GM12865 (cell line): Measurements from ENCODE around the gene NOSTRIN.

ENCODE experiments used
- DNase-seq: peaks from one replicate; pipeline ENCODE4 v3.0.0; 2010; ENCODE audit warnings: low read depth
- H3K4me3 ChIP-seq: 2 replicates; pipeline ENCODE4 v1.5.1; 2011; ENCODE audit warnings: mild to moderate bottlenecking, low read depth, low read length, control low read depth
- CTCF ChIP-seq: IDR thresholded peaks from 2 replicates; pipeline ENCODE4 v1.5.1; 2011; ENCODE audit warnings: low read length, control low read depth, low read depth, inconsistent platforms; ENCODE audit not compliant: insufficient read depth; ENCODE audit errors: missing control alignments

NOSTRIN gene

GRCh38 chr2:168894720-168895119, 92.3 kb downstream of the NOSTRIN start:
- TF ChIP-seq CTCF = no peak
- H3K4me3 ChIP-seq = no peak overlapping the region
- no peak for DNase-seq

- H3K4me3 ChIP-seq = no peak overlapping the region
- TF ChIP-seq CTCF = no peak
- no peak for DNase-seq
These were observed 93.3 kb downstream of the NOSTRIN start for GRCh38 chr2:168895771-168896170.

DNA sequence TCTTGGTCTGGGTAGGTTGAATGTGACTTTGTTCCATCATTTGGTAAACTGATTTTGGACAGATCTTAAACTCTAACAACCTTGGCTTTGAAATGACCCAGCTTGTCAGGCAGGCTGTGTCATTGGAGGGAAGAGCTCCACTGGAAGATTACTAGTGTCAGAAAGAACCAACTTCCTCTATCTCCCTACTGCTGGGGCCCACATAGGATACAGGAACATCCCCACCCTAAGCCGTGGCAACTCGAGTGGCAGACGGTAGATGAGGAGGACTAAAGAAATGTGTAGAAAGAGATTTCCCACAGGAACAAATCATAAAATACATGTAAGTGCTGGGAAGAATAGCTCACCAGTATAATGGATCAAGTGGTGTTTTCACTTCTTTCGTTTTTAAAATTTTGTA, 94.3 kb downstream of the NOSTRIN start:
- DNase-seq = no peak
- H3K4me3 ChIP-seq = no peak overlapping the region
- no peak for TF ChIP-seq CTCF

DNA sequence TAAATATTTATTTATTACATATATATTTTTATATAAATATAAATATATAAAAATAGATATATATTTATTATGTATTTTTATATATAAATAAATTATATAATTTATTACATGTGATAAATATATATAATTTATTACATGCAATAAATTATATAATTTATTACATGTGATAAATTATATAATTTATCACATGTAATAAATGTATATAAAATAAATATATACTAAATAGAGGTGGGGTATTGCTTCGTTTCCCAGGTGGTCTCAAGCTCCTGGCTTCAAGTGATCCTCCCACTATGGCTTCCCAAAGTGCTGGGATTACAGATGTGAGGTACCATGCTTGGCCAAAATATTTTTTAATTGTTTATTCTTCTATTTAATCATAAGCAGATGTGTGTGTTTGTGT, 95.0 kb downstream of the NOSTRIN start:
- no peak for DNase-seq
- TF ChIP-seq CTCF = no peak
- no peak overlapping the region for H3K4me3 ChIP-seq

DNA sequence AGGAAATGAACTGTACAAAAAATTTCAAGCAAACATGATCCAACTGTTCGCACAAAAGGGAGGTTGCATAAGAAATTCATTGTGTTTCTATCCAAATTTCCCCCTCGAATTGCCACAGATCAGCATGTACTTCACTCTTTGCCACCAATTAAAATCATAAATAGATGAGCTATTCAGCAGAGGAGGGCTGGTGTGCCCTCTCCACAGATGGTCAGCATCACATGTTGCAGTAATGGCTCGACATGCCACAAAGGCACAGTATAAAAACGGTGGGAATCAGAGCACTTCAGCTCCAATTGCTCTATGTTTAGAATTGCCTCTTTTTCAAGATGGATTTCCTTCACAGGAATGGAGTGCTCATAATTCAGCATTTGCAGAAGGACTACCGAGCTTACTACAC, 98.6 kb downstream of the NOSTRIN start, which contains the start of gene G6PC2:
TSS of gene G6PC2 (plus strand) at position 289 of the 400 bp plus-strand sequence. CDS start at position 330, 41 bp downstream.
- DNase-seq = no peak
- TF ChIP-seq CTCF = no peak
- no peak within 1 kb of the TSS for H3K4me3 ChIP-seq

- no peak for TF ChIP-seq CTCF
- no peak overlapping the region for H3K4me3 ChIP-seq
- DNase-seq = no peak
These were observed 101.5 kb downstream of the NOSTRIN start for GRCh38 chr2:168903888-168904287.

DNA sequence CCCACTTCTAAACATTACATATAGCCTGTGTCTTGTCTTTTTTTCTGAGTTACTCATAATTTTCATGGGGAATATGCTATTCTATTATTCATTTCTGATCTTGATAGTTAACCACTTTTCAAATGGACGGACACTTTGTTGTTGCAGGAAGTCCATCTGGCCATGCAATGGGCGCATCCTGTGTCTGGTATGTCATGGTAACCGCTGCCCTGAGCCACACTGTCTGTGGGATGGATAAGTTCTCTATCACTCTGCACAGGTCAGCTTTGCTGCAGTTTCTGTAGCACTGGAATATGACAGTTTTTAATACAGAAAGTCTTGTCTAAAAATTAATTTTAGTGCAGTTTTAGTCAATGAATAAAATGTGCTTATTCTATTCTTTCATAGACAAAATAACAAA, 101.9 kb downstream of the NOSTRIN start:
- no peak for DNase-seq
- no peak for TF ChIP-seq CTCF
- H3K4me3 ChIP-seq = no peak overlapping the region
